Measurements from ENCODE around the gene BAIAP2. TPM values are rescaled to one million over a fixed set of nuclear protein-coding genes. Genes with fewer than 3 reads are reported as not detected.

The BAIAP2 gene
- total and polyA plus RNA-seq, 2 of the 13 experiments (the other 11 are each of a cell fraction or from before 2014, with no cell fraction given), result 22.5 to 24.0 TPM

DNA sequence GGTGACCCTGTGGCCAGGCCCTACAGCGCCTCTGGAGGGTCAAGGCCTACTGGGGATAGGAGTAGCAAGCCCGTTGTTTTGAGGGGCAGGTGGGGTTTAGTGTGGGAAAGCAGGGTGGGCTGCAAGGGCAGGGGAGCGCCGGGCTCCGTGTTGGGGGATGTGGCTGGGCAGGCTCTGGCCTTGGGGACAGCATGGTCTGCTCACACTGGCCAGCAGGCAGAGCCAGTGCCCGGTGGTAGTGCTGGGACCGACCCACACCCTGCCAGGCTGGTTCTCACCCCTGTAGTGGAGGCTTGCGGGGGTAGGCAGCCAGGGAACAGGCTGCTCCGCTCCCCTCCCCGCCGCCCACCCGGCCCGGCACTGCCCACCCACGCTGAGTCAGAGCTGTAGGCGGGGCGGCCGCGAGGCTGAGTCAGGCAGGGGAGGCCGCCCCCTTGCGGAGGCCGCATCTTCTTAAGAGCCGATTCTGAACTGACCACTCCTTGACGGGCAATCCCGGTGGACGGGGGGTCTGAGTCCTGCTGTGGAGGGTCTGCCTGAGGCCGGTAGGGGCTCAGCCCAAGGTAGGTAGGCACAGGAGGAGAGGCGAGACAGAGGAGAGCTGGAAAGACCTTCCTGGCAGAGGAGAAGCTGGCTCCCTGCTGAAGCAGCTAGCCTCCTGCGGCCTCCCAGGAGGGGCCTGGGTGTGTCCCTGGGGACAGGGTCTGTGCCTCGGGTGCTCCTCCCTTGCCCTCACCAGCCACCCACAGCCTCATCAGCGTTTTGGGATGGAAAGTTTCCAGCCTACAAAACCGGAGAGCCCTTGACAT, 62.4 kb downstream of the BAIAP2 start (continued):
- TF ChIP-seq, protein P1, sequence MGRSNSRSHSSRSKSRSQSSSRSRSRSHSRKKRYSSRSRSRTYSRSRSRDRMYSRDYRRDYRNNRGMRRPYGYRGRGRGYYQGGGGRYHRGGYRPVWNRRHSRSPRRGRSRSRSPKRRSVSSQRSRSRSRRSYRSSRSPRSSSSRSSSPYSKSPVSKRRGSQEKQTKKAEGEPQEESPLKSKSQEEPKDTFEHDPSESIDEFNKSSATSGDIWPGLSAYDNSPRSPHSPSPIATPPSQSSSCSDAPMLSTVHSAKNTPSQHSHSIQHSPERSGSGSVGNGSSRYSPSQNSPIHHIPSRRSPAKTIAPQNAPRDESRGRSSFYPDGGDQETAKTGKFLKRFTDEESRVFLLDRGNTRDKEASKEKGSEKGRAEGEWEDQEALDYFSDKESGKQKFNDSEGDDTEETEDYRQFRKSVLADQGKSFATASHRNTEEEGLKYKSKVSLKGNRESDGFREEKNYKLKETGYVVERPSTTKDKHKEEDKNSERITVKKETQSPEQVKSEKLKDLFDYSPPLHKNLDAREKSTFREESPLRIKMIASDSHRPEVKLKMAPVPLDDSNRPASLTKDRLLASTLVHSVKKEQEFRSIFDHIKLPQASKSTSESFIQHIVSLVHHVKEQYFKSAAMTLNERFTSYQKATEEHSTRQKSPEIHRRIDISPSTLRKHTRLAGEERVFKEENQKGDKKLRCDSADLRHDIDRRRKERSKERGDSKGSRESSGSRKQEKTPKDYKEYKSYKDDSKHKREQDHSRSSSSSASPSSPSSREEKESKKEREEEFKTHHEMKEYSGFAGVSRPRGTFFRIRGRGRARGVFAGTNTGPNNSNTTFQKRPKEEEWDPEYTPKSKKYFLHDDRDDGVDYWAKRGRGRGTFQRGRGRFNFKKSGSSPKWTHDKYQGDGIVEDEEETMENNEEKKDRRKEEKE (IDR thresholded peaks at IDR 0.05), result no peak
- no peak for TF ChIP-seq NKX3-1 (CRISPR knock-in tag; IDR thresholded peaks at IDR 0.05)
- 0 out of 2 replicates have a peak, but pooled peaks have one; percentile 26 for TF ChIP-seq RBFOX2 (IDR thresholded peaks at IDR 0.05; ENCODE audit: low read depth, low read length)
- no peak for TF ChIP-seq ZNF432 (CRISPR knock-in tag; IDR thresholded peaks at IDR 0.05; ENCODE audit: borderline replicate concordance)
- TF ChIP-seq HNRNPUL1 (IDR thresholded peaks at IDR 0.05; ENCODE audit: low read depth, low read length), result no peak
- no peak for TF ChIP-seq NFIC (IDR thresholded peaks at IDR 0.05; ENCODE audit: low read length)
- TF ChIP-seq ZNF766 (CRISPR knock-in tag; IDR thresholded peaks at IDR 0.05; ENCODE audit: borderline replicate concordance), result peak; percentile 20; the same call in 1 of the 2 replicates
- no peak for TF ChIP-seq ZNF598 (CRISPR knock-in tag; IDR thresholded peaks at IDR 0.05; ENCODE audit: borderline replicate concordance)
- TF ChIP-seq GTF3A (CRISPR knock-in tag; conservative IDR thresholded peaks at IDR 0.05), result peak; percentile 79; the same call in 1 of the 2 replicates
- no peak for TF ChIP-seq TAF15 (IDR thresholded peaks at IDR 0.05; ENCODE audit: low read depth, low read length, poor library complexity, severe bottlenecking)
- TF ChIP-seq ZNF530 (CRISPR knock-in tag; IDR thresholded peaks at IDR 0.05; ENCODE audit: low read depth), result no peak
- TF ChIP-seq ZFP37 (CRISPR knock-in tag; IDR thresholded peaks at IDR 0.05; ENCODE audit: borderline replicate concordance), result no peak
- TF ChIP-seq RNF2 (conservative IDR thresholded peaks at IDR 0.05; ENCODE audit: low read depth), result no peak
- no peak for TF ChIP-seq DR1 (CRISPR knock-in tag; IDR thresholded peaks at IDR 0.05)
- TF ChIP-seq NFYC (CRISPR knock-in tag; IDR thresholded peaks at IDR 0.05), result no peak
- TF ChIP-seq, protein P2, sequence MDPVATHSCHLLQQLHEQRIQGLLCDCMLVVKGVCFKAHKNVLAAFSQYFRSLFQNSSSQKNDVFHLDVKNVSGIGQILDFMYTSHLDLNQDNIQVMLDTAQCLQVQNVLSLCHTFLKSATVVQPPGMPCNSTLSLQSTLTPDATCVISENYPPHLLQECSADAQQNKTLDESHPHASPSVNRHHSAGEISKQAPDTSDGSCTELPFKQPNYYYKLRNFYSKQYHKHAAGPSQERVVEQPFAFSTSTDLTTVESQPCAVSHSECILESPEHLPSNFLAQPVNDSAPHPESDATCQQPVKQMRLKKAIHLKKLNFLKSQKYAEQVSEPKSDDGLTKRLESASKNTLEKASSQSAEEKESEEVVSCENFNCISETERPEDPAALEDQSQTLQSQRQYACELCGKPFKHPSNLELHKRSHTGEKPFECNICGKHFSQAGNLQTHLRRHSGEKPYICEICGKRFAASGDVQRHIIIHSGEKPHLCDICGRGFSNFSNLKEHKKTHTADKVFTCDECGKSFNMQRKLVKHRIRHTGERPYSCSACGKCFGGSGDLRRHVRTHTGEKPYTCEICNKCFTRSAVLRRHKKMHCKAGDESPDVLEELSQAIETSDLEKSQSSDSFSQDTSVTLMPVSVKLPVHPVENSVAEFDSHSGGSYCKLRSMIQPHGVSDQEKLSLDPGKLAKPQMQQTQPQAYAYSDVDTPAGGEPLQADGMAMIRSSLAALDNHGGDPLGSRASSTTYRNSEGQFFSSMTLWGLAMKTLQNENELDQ (CRISPR knock-in tag; IDR thresholded peaks at IDR 0.05; ENCODE audit: borderline replicate concordance), result no peak
- no peak for TF ChIP-seq ZNF484 (CRISPR knock-in tag; IDR thresholded peaks at IDR 0.05; ENCODE audit: borderline replicate concordance, low read depth)
- TF ChIP-seq, protein P3, sequence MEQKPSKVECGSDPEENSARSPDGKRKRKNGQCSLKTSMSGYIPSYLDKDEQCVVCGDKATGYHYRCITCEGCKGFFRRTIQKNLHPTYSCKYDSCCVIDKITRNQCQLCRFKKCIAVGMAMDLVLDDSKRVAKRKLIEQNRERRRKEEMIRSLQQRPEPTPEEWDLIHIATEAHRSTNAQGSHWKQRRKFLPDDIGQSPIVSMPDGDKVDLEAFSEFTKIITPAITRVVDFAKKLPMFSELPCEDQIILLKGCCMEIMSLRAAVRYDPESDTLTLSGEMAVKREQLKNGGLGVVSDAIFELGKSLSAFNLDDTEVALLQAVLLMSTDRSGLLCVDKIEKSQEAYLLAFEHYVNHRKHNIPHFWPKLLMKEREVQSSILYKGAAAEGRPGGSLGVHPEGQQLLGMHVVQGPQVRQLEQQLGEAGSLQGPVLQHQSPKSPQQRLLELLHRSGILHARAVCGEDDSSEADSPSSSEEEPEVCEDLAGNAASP (CRISPR knock-in tag; IDR thresholded peaks at IDR 0.05; ENCODE audit: borderline replicate concordance), result 0 out of 2 replicates have a peak, but pooled peaks have one; percentile 66
- TF ChIP-seq KLF12 (CRISPR knock-in tag; IDR thresholded peaks at IDR 0.05; ENCODE audit: borderline replicate concordance), result peak; percentile 21; the same call in 1 of the 2 replicates
- TF ChIP-seq ISX (CRISPR knock-in tag; conservative IDR thresholded peaks at IDR 0.05), result no peak
- TF ChIP-seq KDM5B (CRISPR knock-in tag; IDR thresholded peaks at IDR 0.05; ENCODE audit: borderline replicate concordance), result no peak; the same call in 1 of the 2 replicates
- TF ChIP-seq ZKSCAN5 (CRISPR knock-in tag; IDR thresholded peaks at IDR 0.05), result no peak
- no peak; the same call in 1 of the 2 replicates for TF ChIP-seq SMAD1 (CRISPR knock-in tag; IDR thresholded peaks at IDR 0.05; ENCODE audit: borderline replicate concordance, low read depth)
- no peak for TF ChIP-seq ZNF564 (CRISPR knock-in tag; IDR thresholded peaks at IDR 0.05)
